ENCODE data around the gene TAP1.

The TAP1 gene

GRCh38 chr6:32865724-32866443 is 12.4 kb upstream of the TAP1 start:
- no peak overlapping the region for H3K4me3 ChIP-seq (ENCODE audit: low read depth, low read length)
- DNase-seq (ENCODE audit: low read depth) = no peak

DNA sequence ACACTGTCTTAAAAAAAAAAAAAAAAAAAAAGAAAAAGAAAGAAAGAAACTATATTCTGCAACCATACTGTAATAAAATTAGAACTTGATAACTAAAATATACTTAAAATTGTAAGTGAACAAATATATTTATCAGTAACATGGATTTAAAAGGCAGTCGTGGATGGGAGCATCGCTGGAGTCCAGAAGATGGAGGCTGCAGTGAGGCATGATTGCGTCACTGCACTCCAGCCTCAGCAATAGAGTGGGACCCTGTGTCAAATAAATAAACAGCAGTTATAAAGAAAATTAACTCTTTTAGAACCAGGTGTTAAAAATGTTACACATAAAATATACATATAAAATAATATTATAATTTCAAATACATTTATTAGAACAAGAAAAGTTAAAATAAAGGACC is 9.2 kb upstream of the TAP1 start:
- H3K4me3 ChIP-seq (ENCODE audit: low read depth, low read length) = no peak overlapping the region
- no peak for DNase-seq (ENCODE audit: low read depth)

- DNase-seq (ENCODE audit: low read depth) = no peak
- H3K4me3 ChIP-seq (ENCODE audit: low read depth, low read length) = no peak overlapping the region
Observed at GRCh38 chr6:32860674-32861073, 7.2 kb upstream of the TAP1 start.

DNA sequence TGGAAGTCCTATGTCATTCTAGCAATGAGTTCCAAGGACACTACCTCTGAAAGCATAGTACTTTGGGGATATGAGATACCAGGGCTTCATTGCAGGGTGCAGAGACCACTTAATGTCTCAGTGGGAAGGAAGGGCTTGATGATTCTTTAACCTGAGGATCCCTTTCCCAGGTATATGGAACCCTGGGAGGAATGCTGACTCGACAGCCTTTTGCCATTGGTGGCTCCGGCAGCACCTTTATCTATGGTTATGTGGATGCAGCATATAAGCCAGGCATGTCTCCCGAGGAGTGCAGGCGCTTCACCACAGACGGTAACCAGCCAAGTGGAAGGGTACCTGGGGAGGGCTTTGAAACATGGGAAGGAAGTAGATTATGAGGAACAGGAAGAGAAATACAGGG is 4.7 kb upstream of the TAP1 start:
- no peak for DNase-seq (ENCODE audit: low read depth)
- H3K4me3 ChIP-seq (ENCODE audit: low read depth, low read length) = no peak overlapping the region

DNA sequence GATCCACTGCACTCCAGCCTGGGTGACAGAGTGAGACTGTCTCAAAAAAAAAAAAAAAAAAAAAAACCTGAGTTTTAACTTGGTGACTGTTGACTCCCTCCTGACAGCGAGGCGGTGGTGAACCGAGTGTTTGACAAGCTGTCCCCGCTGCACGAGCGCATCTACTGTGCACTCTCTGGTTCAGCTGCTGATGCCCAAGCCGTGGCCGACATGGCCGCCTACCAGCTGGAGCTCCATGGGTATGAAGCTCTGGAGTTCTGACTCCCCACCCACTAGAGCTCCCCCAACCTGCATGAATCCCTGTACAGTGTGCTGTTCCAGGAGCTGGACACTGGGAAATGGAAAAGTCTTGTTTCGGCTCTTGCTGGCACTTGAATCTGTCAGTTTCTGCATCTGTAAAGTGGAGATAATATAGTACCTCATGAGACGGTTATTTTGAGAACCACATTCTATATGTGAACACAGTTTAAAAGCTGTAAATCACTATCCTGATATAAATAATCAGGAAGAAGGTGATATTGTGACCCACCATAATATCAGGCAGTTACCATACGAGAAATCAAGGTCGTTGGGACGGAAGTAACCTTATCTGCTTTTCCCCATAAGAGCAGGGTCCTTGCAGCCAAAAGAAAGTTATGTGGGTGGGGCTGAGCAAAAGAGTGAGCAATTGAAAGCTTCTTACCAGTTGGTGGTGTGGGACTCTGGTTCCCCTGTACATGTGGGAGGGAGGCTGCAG is 3.8 kb upstream of the TAP1 start:
- H3K4me3 ChIP-seq (ENCODE audit: low read depth, low read length) = no peak overlapping the region

DNA sequence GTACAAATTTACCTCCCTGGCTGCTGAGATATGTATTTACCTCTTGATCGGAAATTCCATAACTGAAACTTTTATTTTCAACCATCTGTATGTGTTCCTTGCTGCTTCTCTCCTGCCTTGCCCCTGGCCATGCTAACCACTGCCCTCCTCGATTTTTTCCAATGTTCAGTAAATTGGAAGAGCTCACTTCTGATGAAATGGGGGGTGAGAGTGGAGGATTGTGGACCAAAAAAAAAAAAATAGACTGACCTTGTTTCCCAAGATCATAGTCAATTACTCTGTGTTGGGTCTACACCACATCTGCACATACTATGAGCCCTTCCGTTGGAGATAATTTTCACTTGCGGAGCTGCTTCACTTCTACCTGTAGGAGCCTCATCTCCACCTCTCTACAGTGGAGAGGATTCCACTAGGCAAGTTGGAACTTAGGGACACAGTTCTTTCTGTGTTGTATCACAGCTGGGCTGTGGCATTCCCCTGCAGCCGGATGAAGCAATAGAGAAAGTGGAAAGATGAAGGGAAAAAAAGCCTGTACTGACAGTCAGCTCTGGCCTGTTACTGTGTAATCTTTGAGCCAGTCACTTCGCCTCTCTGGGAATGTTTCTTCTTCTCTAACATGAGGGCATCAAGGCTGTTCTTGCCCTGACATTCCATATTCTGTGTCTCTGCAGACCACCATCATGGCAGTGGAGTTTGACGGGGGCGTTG is 2.1 kb upstream of the TAP1 start:
- DNase-seq (ENCODE audit: low read depth) = no peak
- no peak overlapping the region for H3K4me3 ChIP-seq (ENCODE audit: low read depth, low read length)

More for the DNA sequence above, 3.8 kb upstream of the TAP1 start:
- DNase-seq (ENCODE audit: low read depth) = no peak

GRCh38 chr6:32854376-32855178 is 1.1 kb upstream of the TAP1 start:
- peak overlapping the region; percentile 88 for H3K4me3 ChIP-seq (ENCODE audit: low read depth, low read length)
- DNase-seq (ENCODE audit: low read depth) = no peak

DNA sequence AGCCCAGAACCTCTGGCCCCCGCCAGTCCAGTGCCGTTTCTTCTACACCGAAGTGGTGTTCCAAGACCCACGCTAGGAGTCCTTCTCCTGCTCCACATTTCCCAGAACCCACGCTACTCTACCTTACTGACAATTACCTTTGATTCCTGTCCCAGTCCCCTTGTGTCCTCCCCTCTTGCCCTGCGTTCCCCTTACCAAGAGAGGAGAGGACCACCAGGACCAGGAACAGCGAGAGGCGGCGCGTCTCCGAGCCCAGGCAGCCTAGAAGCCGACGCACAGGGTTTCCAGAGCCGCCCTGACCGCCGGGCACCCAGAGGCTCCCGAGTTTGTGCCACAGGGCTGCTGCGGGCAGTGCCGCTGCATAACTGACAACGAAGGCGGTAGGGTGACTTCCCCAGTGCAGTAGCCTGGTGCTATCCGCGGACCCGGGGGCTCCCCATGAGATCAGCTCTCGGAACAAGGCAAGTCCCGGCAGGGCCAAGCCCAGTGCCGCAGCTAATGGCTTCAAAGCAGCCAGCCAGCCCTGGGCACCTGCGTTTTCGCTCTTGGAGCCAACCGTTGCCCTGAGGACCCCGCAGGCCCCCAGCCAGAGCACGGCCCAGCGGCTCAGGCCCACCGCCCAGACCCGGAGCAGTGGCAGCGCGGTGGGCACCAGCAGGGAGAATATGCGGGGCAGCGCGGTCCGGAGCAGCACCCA is 512 bp downstream of the TAP1 start:
- H3K4me3 ChIP-seq (ENCODE audit: low read depth, low read length) = peak overlapping the region; percentile 88
- DNase-seq (ENCODE audit: low read depth) = no peak

DNA sequence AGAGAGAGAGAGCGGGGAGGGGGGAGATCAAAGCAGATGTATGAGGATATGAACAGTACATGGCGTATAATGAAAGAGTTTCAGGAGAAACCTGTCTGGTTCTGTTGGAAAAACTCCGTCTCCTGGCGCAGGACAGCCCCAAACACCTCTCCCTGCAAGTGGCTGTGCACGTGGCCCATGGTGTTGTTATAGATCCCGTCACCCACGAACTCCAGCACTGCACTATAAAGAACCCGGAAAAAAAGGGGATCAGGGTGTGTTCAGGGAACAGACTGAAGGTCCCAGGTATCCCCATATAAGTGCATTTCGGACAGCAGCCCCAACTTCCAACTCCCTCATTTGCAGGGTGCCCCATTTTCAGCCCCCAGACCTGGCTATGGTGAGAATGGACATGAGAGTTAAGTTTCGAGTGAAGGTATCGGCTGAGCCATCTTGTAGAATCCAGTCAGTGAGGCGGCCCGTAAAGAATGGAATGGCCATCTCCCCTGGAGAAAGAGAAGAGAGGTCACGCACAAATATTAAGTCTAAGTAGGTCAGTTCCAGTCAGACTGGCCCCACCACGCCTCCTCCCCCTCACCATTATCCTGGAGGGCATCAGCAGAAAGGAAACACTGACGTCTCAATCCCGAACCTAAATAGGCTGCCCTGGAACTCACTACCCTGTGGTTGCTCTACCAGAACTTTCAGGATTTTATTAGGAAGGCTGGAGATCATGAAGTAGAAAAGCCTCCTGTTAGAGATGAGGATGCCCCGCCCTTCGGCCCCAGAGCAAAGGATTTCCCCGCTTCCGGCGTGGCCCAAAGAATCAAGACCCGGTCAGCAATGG is 1.3 kb downstream of the TAP1 start:
- peak overlapping the region; percentile 88 for H3K4me3 ChIP-seq (ENCODE audit: low read depth, low read length)
- no peak for DNase-seq (ENCODE audit: low read depth)

DNA sequence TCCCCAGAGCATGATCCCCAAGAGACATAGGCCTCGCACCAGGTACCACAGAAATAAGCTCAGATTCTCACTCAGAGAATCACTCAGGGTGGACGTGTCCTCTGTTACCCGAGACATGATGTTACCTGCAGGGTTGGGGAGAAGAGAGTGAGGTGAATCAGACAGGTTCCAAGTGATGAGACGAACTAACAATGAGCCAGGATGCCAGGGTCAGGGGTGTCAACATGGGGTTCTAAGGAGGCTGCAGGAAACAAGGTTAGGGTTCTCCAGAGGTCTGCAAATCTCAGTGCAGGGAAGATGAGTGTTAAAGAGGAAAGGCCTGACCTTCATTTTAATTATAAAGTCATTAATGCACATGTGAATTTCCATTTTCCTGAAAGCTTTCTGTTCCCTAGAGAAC is 2.5 kb downstream of the TAP1 start:
- H3K4me3 ChIP-seq (ENCODE audit: low read depth, low read length) = no peak overlapping the region
- DNase-seq (ENCODE audit: low read depth) = no peak

- DNase-seq (ENCODE audit: low read depth) = no peak
- H3K4me3 ChIP-seq (ENCODE audit: low read depth, low read length) = no peak overlapping the region
Observed at GRCh38 chr6:32849126-32849525, 4.4 kb downstream of the TAP1 start.

DNA sequence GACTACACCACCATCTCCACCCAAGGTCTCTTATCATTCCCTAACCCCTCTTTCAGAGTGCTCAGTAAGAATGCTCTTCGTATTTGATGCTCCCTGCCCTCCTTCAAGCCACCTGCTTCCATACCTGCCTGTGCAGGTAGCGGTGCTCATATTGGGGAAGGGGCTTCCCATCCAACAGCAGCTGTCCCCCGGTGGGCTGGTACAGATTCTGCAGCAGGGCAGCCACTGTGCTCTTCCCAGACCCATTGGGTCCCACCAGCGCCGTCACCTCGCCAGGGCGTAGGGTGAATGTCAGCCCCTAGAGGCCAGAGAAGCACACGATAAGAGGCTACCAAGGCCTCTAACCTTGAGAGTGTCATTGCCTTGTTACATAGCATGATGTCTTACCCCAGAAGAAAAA is 5.7 kb downstream of the TAP1 start:
- H3K4me3 ChIP-seq (ENCODE audit: low read depth, low read length) = no peak overlapping the region
- DNase-seq (ENCODE audit: low read depth) = no peak

DNA sequence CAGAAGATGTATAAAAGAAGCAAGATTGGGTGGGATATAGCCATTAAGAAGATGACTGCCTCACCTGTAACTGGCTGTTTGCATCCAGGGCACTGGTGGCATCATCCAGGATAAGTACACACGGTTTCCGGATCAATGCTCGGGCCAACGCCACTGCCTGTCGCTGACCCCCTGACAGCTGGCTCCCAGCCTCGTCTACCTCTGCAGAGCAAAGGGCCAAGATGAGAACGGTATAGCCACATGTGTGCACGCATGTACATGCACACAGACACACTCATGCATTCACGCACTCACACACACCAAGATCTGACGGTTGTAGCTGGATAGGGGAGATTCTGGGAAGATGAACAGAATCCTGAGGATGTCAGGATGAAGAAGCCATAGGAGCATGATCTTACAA is 6.5 kb downstream of the TAP1 start:
- no peak for DNase-seq (ENCODE audit: low read depth)
- H3K4me3 ChIP-seq (ENCODE audit: low read depth, low read length) = no peak overlapping the region

DNA sequence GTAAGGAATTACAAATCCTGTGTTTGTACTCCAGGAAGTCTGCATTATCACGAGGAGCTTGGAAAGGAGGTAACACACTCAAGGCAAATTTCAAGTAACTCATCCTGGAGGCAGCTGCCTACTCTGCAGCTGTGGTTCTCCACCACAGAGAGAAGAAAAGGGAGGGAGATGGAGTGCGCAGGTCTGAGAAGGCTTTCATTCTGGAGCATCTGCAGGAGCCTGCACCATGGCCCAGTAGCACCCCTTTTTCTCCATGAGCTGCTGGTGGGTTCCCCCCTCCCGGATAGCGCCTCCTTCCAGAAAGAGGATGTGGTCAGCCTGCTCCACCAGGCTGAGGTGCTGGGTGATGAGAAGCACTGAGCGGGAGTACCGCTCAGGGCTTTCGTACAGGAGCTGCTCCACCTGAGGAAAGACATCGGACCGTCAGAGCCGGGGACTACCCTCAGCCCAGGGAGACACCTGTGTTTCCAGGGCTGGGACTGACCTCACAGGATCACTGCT is 8.1 kb downstream of the TAP1 start:
- DNase-seq (ENCODE audit: low read depth) = no peak
- H3K4me3 ChIP-seq (ENCODE audit: low read depth, low read length) = no peak overlapping the region

DNA sequence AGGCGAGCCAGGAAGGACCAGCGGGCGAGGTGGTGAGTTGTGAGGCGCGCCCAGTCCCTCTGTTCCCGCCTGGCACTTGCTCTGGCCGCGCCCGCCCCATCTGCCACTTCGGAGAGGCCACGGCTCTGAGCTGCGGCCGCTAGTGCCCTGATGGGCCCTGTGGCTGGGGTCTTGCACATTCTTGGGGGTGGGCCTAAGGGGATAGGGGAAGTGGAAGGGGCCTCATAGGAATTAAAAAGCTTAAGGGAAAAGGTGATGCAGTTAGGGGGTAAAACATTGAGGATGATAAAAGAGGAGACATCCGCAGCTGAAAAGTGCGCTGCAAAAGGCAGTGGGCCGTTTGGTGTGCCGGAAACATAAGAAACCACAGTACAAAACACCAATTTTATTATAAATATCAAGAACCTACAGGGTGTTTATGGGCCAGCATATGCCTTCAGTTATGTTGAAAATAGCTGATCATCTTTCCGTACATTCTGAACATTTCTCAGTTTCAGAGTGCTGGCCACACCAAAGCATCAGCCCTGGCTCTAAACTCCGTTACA is 8.6 kb downstream of the TAP1 start:
- no peak for DNase-seq (ENCODE audit: low read depth)
- peak overlapping the region; percentile 69 for H3K4me3 ChIP-seq (ENCODE audit: low read depth, low read length)

GRCh38 chr6:32843979-32844838 is 9.3 kb downstream of the TAP1 start, which contains the start of gene PSMB8:
Gene PSMB8, minus strand, starts transcription at chr6:32844047. Its CDS starts 51 bp downstream, at chr6:32843996.
- DNase-seq (ENCODE audit: low read depth) = peak; percentile 64

More at GRCh38 chr6:32843979-32844838, 9.3 kb downstream of the TAP1 start, which contains the start of gene PSMB8:
- peak within 1 kb of the TSS; percentile 69 for H3K4me3 ChIP-seq (ENCODE audit: low read depth, low read length)
